ENCODE measurements around the gene VMP1. TPM values are rescaled to one million over a fixed set of nuclear protein-coding genes. Genes with fewer than 3 reads are reported as not detected.
"Not testable (repeated sequence)": the region's sequence is repeated elsewhere in the genome, so short reads cannot be mapped to it uniquely, and the experiment has no call there.

VMP1 gene
- total and polyA plus RNA-seq, 9 donors = 45.2 to 65.2 (median 52.0) TPM

DNA sequence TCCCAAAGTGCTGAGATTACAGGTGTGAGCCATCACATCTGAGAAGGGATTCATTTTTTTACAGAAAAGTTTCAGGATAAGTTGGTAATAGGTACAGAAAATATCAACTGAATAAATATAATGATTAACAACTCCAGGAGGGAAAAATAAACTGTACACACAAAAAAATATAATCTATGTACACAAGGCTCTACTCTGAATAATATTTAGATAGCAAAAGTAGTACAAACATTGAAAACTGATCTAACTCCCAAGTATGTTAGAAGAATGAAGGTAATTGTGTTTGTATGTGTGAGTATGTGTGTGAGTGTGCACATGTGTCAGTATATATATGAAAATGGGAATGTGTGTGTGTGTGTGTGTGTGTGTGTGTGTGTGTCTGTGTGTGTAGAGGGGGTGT lies 164.9 kb downstream of the VMP1 start:
- Histone ChIP-seq H3K27me3 (ENCODE audit: control insufficient read depth, insufficient read depth, low read length) (no peaks in the 10 kb centered on the region), H3K36me3 (ENCODE audit: control insufficient read depth, insufficient read depth, low read length) (peaks cover 19% of the 10 kb centered on the region)

GRCh38 chr17:59873414-59873813 lies 166.0 kb downstream of the VMP1 start:
- H3K27me3 ChIP-seq (ENCODE audit: control insufficient read depth, insufficient read depth, low read length); H3K27ac ChIP-seq (ENCODE audit: low read length); H3K4me1 ChIP-seq (ENCODE audit: control insufficient read depth, insufficient read depth, low read length); DNase-seq; H3K9me3 ChIP-seq (replicated peaks; ENCODE audit: control insufficient read depth, low read depth, low read length); H3K4me3 ChIP-seq (ENCODE audit: low read length): not testable (repeated sequence)
- H3K36me3 ChIP-seq (ENCODE audit: control insufficient read depth, insufficient read depth, low read length) = peaks cover 24% of the 10 kb centered on the region
- WGBS (ENCODE audit: insufficient coverage) = 100% methylated on average over 1 of the region's 8 CpGs

More for the DNA sequence above, 164.9 kb downstream of the VMP1 start:
- no peak overlapping the region for H3K4me3 ChIP-seq (ENCODE audit: low read length)
- H3K9me3 ChIP-seq (replicated peaks; ENCODE audit: control insufficient read depth, low read depth, low read length) = no peaks in the 10 kb centered on the region
- no peak for DNase-seq
- no peak overlapping the region for H3K27ac ChIP-seq (ENCODE audit: low read length)
- H3K4me1 ChIP-seq (ENCODE audit: control insufficient read depth, insufficient read depth, low read length) = no peaks in the 10 kb centered on the region

- H3K4me1 ChIP-seq (ENCODE audit: control insufficient read depth, insufficient read depth, low read length) = no peaks in the 10 kb centered on the region
- no peaks in the 10 kb centered on the region for H3K27me3 ChIP-seq (ENCODE audit: control insufficient read depth, insufficient read depth, low read length)
- WGBS (ENCODE audit: insufficient coverage) = 75% methylated on average over 1 of the region's 2 CpGs
- peaks cover 27% of the 10 kb centered on the region for H3K36me3 ChIP-seq (ENCODE audit: control insufficient read depth, insufficient read depth, low read length)
- no peak overlapping the region for H3K4me3 ChIP-seq (ENCODE audit: low read length)
- peak; percentile 53 for DNase-seq
- no peak overlapping the region for H3K27ac ChIP-seq (ENCODE audit: low read length)
- no peaks in the 10 kb centered on the region for H3K9me3 ChIP-seq (replicated peaks; ENCODE audit: control insufficient read depth, low read depth, low read length)
Observed at GRCh38 chr17:59874376-59874775, 166.9 kb downstream of the VMP1 start.

- WGBS (ENCODE audit: insufficient coverage) = no CpG with 5 or more reads among the region's 3 CpGs
- no peaks in the 10 kb centered on the region for H3K4me1 ChIP-seq (ENCODE audit: control insufficient read depth, insufficient read depth, low read length)
- H3K27me3 ChIP-seq (ENCODE audit: control insufficient read depth, insufficient read depth, low read length) = no peaks in the 10 kb centered on the region
- H3K4me3 ChIP-seq (ENCODE audit: low read length) = no peak overlapping the region
- no peak for DNase-seq
- H3K36me3 ChIP-seq (ENCODE audit: control insufficient read depth, insufficient read depth, low read length) = peaks cover 31% of the 10 kb centered on the region
- H3K9me3 ChIP-seq (replicated peaks; ENCODE audit: control insufficient read depth, low read depth, low read length) = no peaks in the 10 kb centered on the region
- H3K27ac ChIP-seq (ENCODE audit: low read length) = no peak overlapping the region
Observed at GRCh38 chr17:59876107-59876506, 168.7 kb downstream of the VMP1 start.

- Histone ChIP-seq H3K27me3 (ENCODE audit: control insufficient read depth, insufficient read depth, low read length) (no peaks in the 10 kb centered on the region), H3K9me3 (replicated peaks; ENCODE audit: control insufficient read depth, low read depth, low read length) (no peaks in the 10 kb centered on the region), H3K4me3 (ENCODE audit: low read length) (no peak overlapping the region), H3K4me1 (ENCODE audit: control insufficient read depth, insufficient read depth, low read length) (no peaks in the 10 kb centered on the region), H3K36me3 (ENCODE audit: control insufficient read depth, insufficient read depth, low read length) (peaks cover 28% of the 10 kb centered on the region), H3K27ac (ENCODE audit: low read length) (no peak overlapping the region)
- DNase-seq = no peak
- 87% methylated on average over 4 of the region's 5 CpGs for WGBS (ENCODE audit: insufficient coverage)
Observed at GRCh38 chr17:59877965-59878364, 170.5 kb downstream of the VMP1 start.

DNA sequence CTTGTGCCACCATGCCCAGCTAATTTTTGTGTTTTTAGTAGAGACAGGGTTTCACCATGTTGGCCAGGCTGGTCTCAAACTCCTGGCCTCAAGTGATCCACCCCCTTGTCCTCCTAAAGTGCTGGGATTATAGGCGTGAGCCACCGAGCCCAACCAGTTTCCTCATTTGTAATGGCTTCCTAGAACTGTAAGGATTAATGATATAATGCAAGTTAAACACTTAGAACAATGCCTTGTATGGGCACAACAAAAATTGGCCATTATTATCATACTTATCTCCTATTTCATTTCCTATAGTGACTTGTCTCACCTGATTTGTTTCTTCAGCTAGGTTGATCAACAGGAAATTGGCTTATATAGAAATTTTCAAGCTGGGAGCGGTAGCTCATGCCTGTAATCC lies 171.2 kb downstream of the VMP1 start:
- H3K27me3 ChIP-seq (ENCODE audit: control insufficient read depth, insufficient read depth, low read length) = no peaks in the 10 kb centered on the region
- peaks cover 30% of the 10 kb centered on the region for H3K36me3 ChIP-seq (ENCODE audit: control insufficient read depth, insufficient read depth, low read length)
- no CpG with 5 or more reads among the region's 3 CpGs for WGBS (ENCODE audit: insufficient coverage)
- H3K4me1 ChIP-seq (ENCODE audit: control insufficient read depth, insufficient read depth, low read length) = no peaks in the 10 kb centered on the region
- H3K27ac ChIP-seq (ENCODE audit: low read length) = no peak overlapping the region
- no peak for DNase-seq
- no peak overlapping the region for H3K4me3 ChIP-seq (ENCODE audit: low read length)
- no peaks in the 10 kb centered on the region for H3K9me3 ChIP-seq (replicated peaks; ENCODE audit: control insufficient read depth, low read depth, low read length)

DNA sequence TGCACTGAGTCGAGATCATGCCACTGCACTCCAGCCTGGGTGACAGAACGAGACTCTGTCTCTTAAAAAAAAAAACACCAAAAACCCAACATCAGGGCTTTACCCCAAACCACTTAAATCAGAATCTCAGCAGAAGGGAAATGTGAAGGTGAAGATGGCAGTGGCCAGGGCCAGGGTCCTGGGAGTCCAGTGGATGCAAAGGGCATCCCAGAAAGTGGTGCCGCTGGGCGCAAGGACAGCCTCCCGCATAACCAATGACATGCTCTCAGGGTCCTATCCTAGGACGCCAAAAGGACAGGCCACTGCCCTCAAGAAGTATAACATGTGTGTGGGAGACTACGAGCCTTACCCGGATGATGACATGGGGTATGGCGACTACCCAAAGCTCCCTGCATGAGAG lies 177.4 kb downstream of the VMP1 start:
- Histone ChIP-seq H3K4me1 (ENCODE audit: control insufficient read depth, insufficient read depth, low read length) (peaks cover 3% of the 10 kb centered on the region), H3K27me3 (ENCODE audit: control insufficient read depth, insufficient read depth, low read length) (no peaks in the 10 kb centered on the region), H3K4me3 (ENCODE audit: low read length) (no peak overlapping the region), H3K27ac (ENCODE audit: low read length) (no peak overlapping the region), H3K9me3 (replicated peaks; ENCODE audit: control insufficient read depth, low read depth, low read length) (no peaks in the 10 kb centered on the region), H3K36me3 (ENCODE audit: control insufficient read depth, insufficient read depth, low read length) (peaks cover 26% of the 10 kb centered on the region)
- 92% methylated on average over 7 of the region's 9 CpGs for WGBS (ENCODE audit: insufficient coverage)
- no peak for DNase-seq

DNA sequence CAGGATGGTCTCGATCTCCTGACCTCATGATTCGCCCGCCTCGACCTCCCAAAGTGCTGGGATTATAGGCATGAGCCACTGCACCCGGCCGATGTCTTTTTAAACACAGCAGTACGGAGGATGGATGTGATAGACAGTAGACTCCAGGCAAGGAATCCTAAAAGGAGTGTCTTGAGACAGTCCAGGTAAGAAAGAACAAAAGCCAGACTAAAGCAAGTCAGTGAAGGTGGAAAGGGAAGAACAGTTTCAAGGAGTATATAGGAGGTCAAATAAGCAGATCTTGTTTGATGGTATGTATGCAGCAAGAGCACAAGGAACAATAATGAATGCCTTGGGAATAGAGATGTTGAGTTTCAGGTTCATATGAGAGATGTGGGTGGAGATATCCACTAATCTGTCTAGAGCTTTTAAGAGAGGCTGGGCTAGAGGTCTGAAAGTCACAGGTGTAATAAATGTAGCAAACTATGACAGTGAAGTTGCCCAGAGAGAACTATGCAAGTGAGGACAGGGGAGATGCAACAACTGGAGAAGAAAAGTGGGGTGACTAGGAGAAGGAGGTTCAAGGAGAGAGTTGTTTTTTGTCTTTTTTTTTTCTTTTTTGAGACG lies 180.8 kb downstream of the VMP1 start:
- no peaks in the 10 kb centered on the region for H3K9me3 ChIP-seq (replicated peaks; ENCODE audit: control insufficient read depth, low read depth, low read length)
- H3K27ac ChIP-seq (ENCODE audit: low read length) = no peak overlapping the region
- 96% methylated on average over 7 of the region's 8 CpGs for WGBS (ENCODE audit: insufficient coverage)
- H3K36me3 ChIP-seq (ENCODE audit: control insufficient read depth, insufficient read depth, low read length) = peaks cover 31% of the 10 kb centered on the region
- DNase-seq = no peak
- H3K27me3 ChIP-seq (ENCODE audit: control insufficient read depth, insufficient read depth, low read length) = no peaks in the 10 kb centered on the region
- no peak overlapping the region for H3K4me3 ChIP-seq (ENCODE audit: low read length)
- peaks cover 9% of the 10 kb centered on the region for H3K4me1 ChIP-seq (ENCODE audit: control insufficient read depth, insufficient read depth, low read length)

- DNase-seq = no peak
- no CpG with 5 or more reads among the region's 2 CpGs for WGBS (ENCODE audit: insufficient coverage)
- Histone ChIP-seq H3K27ac (ENCODE audit: low read length) (no peak overlapping the region), H3K4me3 (ENCODE audit: low read length) (no peak overlapping the region), H3K4me1 (ENCODE audit: control insufficient read depth, insufficient read depth, low read length) (peaks cover 15% of the 10 kb centered on the region), H3K27me3 (ENCODE audit: control insufficient read depth, insufficient read depth, low read length) (no peaks in the 10 kb centered on the region), H3K36me3 (ENCODE audit: control insufficient read depth, insufficient read depth, low read length) (peaks cover 20% of the 10 kb centered on the region), H3K9me3 (replicated peaks; ENCODE audit: control insufficient read depth, low read depth, low read length) (no peaks in the 10 kb centered on the region)
Observed at GRCh38 chr17:59890720-59891119, 183.3 kb downstream of the VMP1 start.

Measured in muscle of leg (tissue), 11 donors.